H9 (cell line): ENCODE data around the gene ANP32B. TPM values are rescaled to one million over a fixed set of nuclear protein-coding genes. Genes with fewer than 3 reads are reported as not detected.

Experiments used
- DNase-seq: peaks from one replicate; pipeline ENCODE4 v3.0.0-alpha.2; 2017
- H2AFZ ChIP-seq: one replicate; pipeline ENCODE4 v1.6.1; 2013; ENCODE audit warnings: mild to moderate bottlenecking, low read length, control low read depth, moderate library complexity
- H2AK5ac ChIP-seq: 2 replicates; pipeline ENCODE4 v1.6.1; 2013; ENCODE audit warnings: low read length, control low read depth, mixed read lengths; ENCODE audit not compliant: insufficient read length
- H2BK120ac ChIP-seq: one replicate; pipeline ENCODE4 v1.6.1; 2013; ENCODE audit warnings: low read depth, mild to moderate bottlenecking, low read length, control low read depth, inconsistent platforms; ENCODE audit not compliant: poor library complexity, severe bottlenecking
- H2BK12ac ChIP-seq: 2 replicates; pipeline ENCODE4 v1.6.1; 2013; ENCODE audit warnings: low read length, control low read depth, mixed read lengths, low read depth; ENCODE audit not compliant: insufficient read length
- H2BK15ac ChIP-seq: 2 replicates; pipeline ENCODE4 v1.6.1; 2013; ENCODE audit warnings: low read depth, low read length, control low read depth
- H2BK20ac ChIP-seq: one replicate; pipeline ENCODE4 v1.6.1; 2013; ENCODE audit warnings: low read depth, mild to moderate bottlenecking, low read length, control low read depth, inconsistent platforms; ENCODE audit not compliant: poor library complexity, severe bottlenecking
- H2BK5ac ChIP-seq: 2 replicates; pipeline ENCODE4 v1.6.1; 2013; ENCODE audit warnings: low read length, control low read depth, mixed read lengths; ENCODE audit not compliant: insufficient read length
- H3K14ac ChIP-seq: 2 replicates; pipeline ENCODE4 v1.6.1; 2013; ENCODE audit warnings: low read length, control low read depth; ENCODE audit not compliant: insufficient read depth
- H3K18ac ChIP-seq: 2 replicates; pipeline ENCODE4 v1.6.1; 2013; ENCODE audit warnings: low read depth, mild to moderate bottlenecking, mixed read lengths, low read length, control low read depth; ENCODE audit not compliant: insufficient read length
- H3K23ac ChIP-seq: 2 replicates; pipeline ENCODE4 v1.6.1; 2013; ENCODE audit warnings: low read length, control low read depth, mixed read lengths, low read depth; ENCODE audit not compliant: insufficient read length
- H3K23me2 ChIP-seq: 2 replicates; pipeline ENCODE4 v1.6.1; 2013; ENCODE audit warnings: low read depth, mild to moderate bottlenecking, mixed read lengths, low read length, control low read depth; ENCODE audit not compliant: insufficient read length, poor library complexity, severe bottlenecking
- H3K27ac ChIP-seq: 2 replicates; pipeline ENCODE4 v1.5.1; 2013; ENCODE audit warnings: low read length, control low read depth, mixed read lengths, low read depth; ENCODE audit not compliant: insufficient read length
- H3K27me3 ChIP-seq: 2 replicates; pipeline ENCODE4 v1.6.1; 2013; ENCODE audit warnings: low read length, control low read depth, inconsistent platforms; ENCODE audit not compliant: insufficient read depth
- H3K4ac ChIP-seq: 2 replicates; pipeline ENCODE4 v1.6.1; 2013; ENCODE audit warnings: low read depth, mild to moderate bottlenecking, control low read depth, inconsistent platforms, low read length, moderate library complexity
- H3K4me1 ChIP-seq: 2 replicates; pipeline ENCODE4 v1.6.1; 2013; ENCODE audit warnings: low read length, control low read depth, inconsistent platforms; ENCODE audit not compliant: insufficient read depth
- H3K4me2 ChIP-seq: 2 replicates; pipeline ENCODE4 v1.6.1; 2013; ENCODE audit warnings: low read length, control low read depth, mixed read lengths; ENCODE audit not compliant: insufficient read length, insufficient read depth
- H3K56ac ChIP-seq: 2 replicates; pipeline ENCODE4 v1.6.1; 2013; ENCODE audit warnings: low read depth, mild to moderate bottlenecking, mixed read lengths, low read length, control low read depth; ENCODE audit not compliant: insufficient read length
- H3K79me1 ChIP-seq: 2 replicates; pipeline ENCODE4 v1.6.1; 2013; ENCODE audit warnings: low read depth, mild to moderate bottlenecking, moderate library complexity, low read length, control low read depth, inconsistent platforms; ENCODE audit not compliant: insufficient read depth, poor library complexity, severe bottlenecking
- H3K79me2 ChIP-seq: 2 replicates; pipeline ENCODE4 v1.6.1; 2013; ENCODE audit warnings: low read length, control low read depth, inconsistent platforms; ENCODE audit not compliant: insufficient read depth
- H3K9ac ChIP-seq: 2 replicates; pipeline ENCODE4 v1.6.1; 2013; ENCODE audit warnings: low read length, control low read depth, mixed read lengths; ENCODE audit not compliant: insufficient read length; ENCODE audit errors: extremely low read depth
- H3K9me3 ChIP-seq: one replicate; pipeline ENCODE4 v1.6.1; 2013; ENCODE audit warnings: low read depth, low read length, inconsistent platforms; ENCODE audit not compliant: control insufficient read depth
- H3T11ph ChIP-seq: one replicate; pipeline ENCODE4 v1.6.1; 2013; ENCODE audit warnings: mild to moderate bottlenecking, low read length, control low read depth, inconsistent platforms
- H4K20me1 ChIP-seq: one replicate; pipeline ENCODE4 v1.6.1; 2013; ENCODE audit not compliant: control insufficient read depth, insufficient read length, insufficient read depth
- H4K5ac ChIP-seq: 2 replicates; pipeline ENCODE4 v1.6.1; 2013; ENCODE audit warnings: low read depth, mild to moderate bottlenecking, mixed read lengths, low read length, control low read depth; ENCODE audit not compliant: insufficient read length
- H4K8ac ChIP-seq: replicated peaks from 2 replicates; pipeline ENCODE4 v1.6.1; 2013; ENCODE audit warnings: low read length, control low read depth, mixed read lengths, low read depth; ENCODE audit not compliant: insufficient read length
- H4K91ac ChIP-seq: 2 replicates; pipeline ENCODE4 v1.6.1; 2013; ENCODE audit warnings: low read depth, mild to moderate bottlenecking, moderate library complexity, mixed read lengths, low read length, control low read depth; ENCODE audit not compliant: insufficient read length
- H3K27ac Mint-ChIP-seq, 3 experiments: 2 replicates in 2 of 3; 3 replicates in 1 of 3; pipeline ENCODE4 v1.8.0; 2020 to 2021; ENCODE audit warnings: mixed read lengths in 3 of 3, mild to moderate bottlenecking in 1 of 3, moderate library complexity in 1 of 3
- H3K27me3 Mint-ChIP-seq: 2 replicates; pipeline ENCODE4 v1.8.0; 2021; ENCODE audit warnings: low read depth, mild to moderate bottlenecking, moderate library complexity, mixed read lengths
- H3K36me3 Mint-ChIP-seq, 3 experiments: 2 replicates in 2 of 3; 3 replicates in 1 of 3; pipeline ENCODE4 v1.8.0; 2020 to 2021; ENCODE audit warnings: low read depth in 3 of 3, mixed read lengths in 3 of 3; ENCODE audit not compliant: insufficient read depth in 1 of 3
- H3K4me1 Mint-ChIP-seq, 2 experiments: 2 replicates each; pipeline ENCODE4 v1.8.0; 2020; ENCODE audit warnings: mixed read lengths in 2 of 2
- H3K4me3 Mint-ChIP-seq, 2 experiments: 2 replicates in 1 of 2; 3 replicates in 1 of 2; pipeline ENCODE4 v1.8.0; 2020 to 2021; ENCODE audit warnings: mild to moderate bottlenecking in 2 of 2, mixed read lengths in 2 of 2, moderate library complexity in 1 of 2
- H3K9me3 Mint-ChIP-seq, 2 experiments: 2 replicates in 1 of 2; 3 replicates in 1 of 2; pipeline ENCODE4 v1.8.0; 2020; ENCODE audit warnings: mild to moderate bottlenecking in 2 of 2, mixed read lengths in 2 of 2, moderate library complexity in 1 of 2
- total RNA-seq: library from RNA; stranded (reverse); gene quantifications from 2 replicates; pipeline ENCODE4 v1.2.1, GENCODE V29; 2021
- TF ChIP-seq, protein P1 (sequence below): fragments of 200-600 bp; sonication (generic); conservative IDR thresholded peaks from 3 replicates; pipeline ENCODE4 v1.8.0; 2021; ENCODE audit warnings: antibody characterized with exemption, mild to moderate bottlenecking

ANP32B gene
- total RNA-seq, 1 experiment from 2014 or later, result 91.6 TPM

DNA sequence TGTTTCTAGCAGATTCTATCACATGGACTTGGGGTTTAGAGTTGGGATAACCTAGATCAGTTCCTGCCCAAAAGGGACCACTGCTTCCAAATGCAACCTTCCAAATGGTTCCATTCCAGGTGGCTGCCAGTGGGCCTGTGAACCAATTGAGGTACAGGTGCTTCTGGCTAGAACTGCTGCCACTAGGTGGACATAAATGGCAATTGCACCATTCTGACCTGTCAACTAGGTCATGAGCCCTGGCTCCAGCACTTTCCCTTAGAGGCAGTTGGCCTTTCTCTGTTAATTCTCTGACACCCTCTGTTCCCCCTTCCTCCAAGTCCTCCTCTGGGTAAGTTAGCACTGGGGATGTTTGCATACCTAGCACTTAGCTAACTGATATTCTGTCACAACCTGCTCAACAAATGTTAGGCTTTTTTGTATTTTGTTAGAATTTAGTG lies 28.6 kb upstream of the ANP32B start:
- Histone ChIP-seq H2AK5ac (no peak overlapping the region), H3K18ac (no peak overlapping the region), H3K4ac (no peak overlapping the region), H4K20me1 (no peaks in the 10 kb centered on the region), H2BK5ac (no peak overlapping the region), H3K9ac (no peak overlapping the region), H2BK20ac (no peak overlapping the region), H2BK12ac (no peak overlapping the region), H2AFZ (no peak overlapping the region), H3K4me1 (no peaks in the 10 kb centered on the region), H2BK15ac (no peak overlapping the region), H4K91ac (no peak overlapping the region), H3K23ac (no peak overlapping the region), H2BK120ac (no peak overlapping the region), H3K56ac (no peak overlapping the region), H3K79me1 (no peaks in the 10 kb centered on the region), H3K27me3 (no peaks in the 10 kb centered on the region), H3K79me2 (no peaks in the 10 kb centered on the region), H3K23me2 (no peaks in the 10 kb centered on the region), H4K8ac (no peak overlapping the region), H3K9me3 (no peaks in the 10 kb centered on the region), H3K27ac (no peak overlapping the region), H3K4me2 (no peak overlapping the region), H4K5ac (no peak overlapping the region), H3K14ac (no peak overlapping the region), H3T11ph (no peak overlapping the region)
- Mint-ChIP-seq H3K9me3 (peaks cover 6 to 9% of the 10 kb centered on the region in 2 experiments), H3K4me1 (no peaks in the 10 kb centered on the region), H3K36me3 (no peaks in the 10 kb centered on the region), H3K27ac (no peak overlapping the region), H3K27me3 (peaks cover 39% of the 10 kb centered on the region), H3K4me3 (no peak overlapping the region)
- TF ChIP-seq, protein P1, sequence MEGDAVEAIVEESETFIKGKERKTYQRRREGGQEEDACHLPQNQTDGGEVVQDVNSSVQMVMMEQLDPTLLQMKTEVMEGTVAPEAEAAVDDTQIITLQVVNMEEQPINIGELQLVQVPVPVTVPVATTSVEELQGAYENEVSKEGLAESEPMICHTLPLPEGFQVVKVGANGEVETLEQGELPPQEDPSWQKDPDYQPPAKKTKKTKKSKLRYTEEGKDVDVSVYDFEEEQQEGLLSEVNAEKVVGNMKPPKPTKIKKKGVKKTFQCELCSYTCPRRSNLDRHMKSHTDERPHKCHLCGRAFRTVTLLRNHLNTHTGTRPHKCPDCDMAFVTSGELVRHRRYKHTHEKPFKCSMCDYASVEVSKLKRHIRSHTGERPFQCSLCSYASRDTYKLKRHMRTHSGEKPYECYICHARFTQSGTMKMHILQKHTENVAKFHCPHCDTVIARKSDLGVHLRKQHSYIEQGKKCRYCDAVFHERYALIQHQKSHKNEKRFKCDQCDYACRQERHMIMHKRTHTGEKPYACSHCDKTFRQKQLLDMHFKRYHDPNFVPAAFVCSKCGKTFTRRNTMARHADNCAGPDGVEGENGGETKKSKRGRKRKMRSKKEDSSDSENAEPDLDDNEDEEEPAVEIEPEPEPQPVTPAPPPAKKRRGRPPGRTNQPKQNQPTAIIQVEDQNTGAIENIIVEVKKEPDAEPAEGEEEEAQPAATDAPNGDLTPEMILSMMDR, result peak; percentile 79
- peak; percentile 80 for DNase-seq
